Naive thymus-derived CD4-positive, alpha-beta T cell (primary cell): ENCODE measurements around the gene METTL26. TPM values are rescaled to one million over a fixed set of nuclear protein-coding genes. Genes with fewer than 3 reads are reported as not detected.
A peak's percentile ranks its signal among the peaks of the same experiment; 100 is the strongest.

Source experiments
- ATAC-seq: fragments of 150-1000 bp; cut with Tn5 transposase; 2 replicates; pipeline ENCODE4 v1.10.0; 2021; ENCODE audit warnings: mild to moderate bottlenecking, moderate library complexity
- CTCF ChIA-PET: fragments of 350-600 bp; sonication (Branson Sonifier 250); formaldehyde crosslinking; loops from one replicate; lab custom pipeline; 2021; ENCODE audit warnings: antibody characterized with exemption; lab: Charles Lee
- POLR2A ChIA-PET: fragments of 350-600 bp; sonication (Branson Sonifier 250); formaldehyde crosslinking; loops from one replicate; lab custom pipeline; 2021; ENCODE audit warnings: antibody characterized with exemption, inconsistent platforms; lab: Charles Lee
- DNase-seq, 9 donors: peaks; one replicate each; pipeline versions ENCODE4 v3.0.0 to v3.0.0-alpha.2; 2020 to 2022; ENCODE audit warnings: mixed read lengths in 1 of 9
- H3K27ac ChIP-seq: one replicate; pipeline ENCODE4 v1.7.0; 2013; ENCODE audit warnings: mild to moderate bottlenecking, low read depth, low read length, moderate library complexity
- H3K27me3 ChIP-seq, 2 donors: one replicate each; pipeline ENCODE4 v1.7.0; 2013; ENCODE audit warnings: low read length in 2 of 2, mild to moderate bottlenecking in 2 of 2, moderate library complexity in 2 of 2; ENCODE audit not compliant: control insufficient read depth in 2 of 2, insufficient read depth in 2 of 2
- H3K36me3 ChIP-seq, 3 experiments: 1 replicate in 2 of 3; 2 replicates in 1 of 3; pipeline ENCODE4 v1.7.0; 2013; ENCODE audit warnings: low read length in 3 of 3, mild to moderate bottlenecking in 3 of 3, moderate library complexity in 1 of 3; ENCODE audit not compliant: insufficient read depth in 3 of 3, control insufficient read depth in 2 of 3
- H3K4me1 ChIP-seq, 2 donors: one replicate each; pipeline ENCODE4 v1.7.0; 2013; ENCODE audit warnings: low read length in 2 of 2, mild to moderate bottlenecking in 2 of 2, moderate library complexity in 1 of 2; ENCODE audit not compliant: control insufficient read depth in 2 of 2, insufficient read depth in 2 of 2
- H3K4me3 ChIP-seq: 2 replicates; pipeline ENCODE4 v1.7.0; 2013; ENCODE audit warnings: mild to moderate bottlenecking, low read length
- H3K9me3 ChIP-seq, 3 experiments: 1 replicate in 2 of 3; 2 replicates in 1 of 3; pipeline ENCODE4 v1.7.0; 2013; ENCODE audit warnings: low read length in 3 of 3; ENCODE audit not compliant: control insufficient read depth in 2 of 3
- H3K27ac Mint-ChIP-seq, 9 donors: one replicate each; pipeline ENCODE4 v1.8.0; 2020 to 2022; ENCODE audit warnings: mixed read lengths in 9 of 9, mild to moderate bottlenecking in 8 of 9, moderate library complexity in 5 of 9, inconsistent platforms in 2 of 9
- H3K27me3 Mint-ChIP-seq, 5 donors: one replicate each; pipeline ENCODE4 v1.8.0; 2021 to 2022; ENCODE audit warnings: mixed read lengths in 5 of 5, mild to moderate bottlenecking in 1 of 5
- H3K36me3 Mint-ChIP-seq, 5 donors: one replicate each; pipeline ENCODE4 v1.8.0; 2020 to 2022; ENCODE audit warnings: mixed read lengths in 5 of 5, mild to moderate bottlenecking in 3 of 5, inconsistent platforms in 1 of 5
- H3K4me1 Mint-ChIP-seq, 7 donors: one replicate each; pipeline ENCODE4 v1.8.0; 2020 to 2022; ENCODE audit warnings: mixed read lengths in 7 of 7, mild to moderate bottlenecking in 3 of 7, inconsistent platforms in 1 of 7
- H3K4me3 Mint-ChIP-seq, 10 donors: one replicate each; pipeline ENCODE4 v1.8.0; 2020 to 2022; ENCODE audit warnings: mild to moderate bottlenecking in 10 of 10, mixed read lengths in 10 of 10, moderate library complexity in 6 of 10, inconsistent platforms in 2 of 10
- H3K9me3 Mint-ChIP-seq, 11 donors: one replicate each; pipeline ENCODE4 v1.8.0; 2020 to 2022; ENCODE audit warnings: mixed read lengths in 11 of 11, mild to moderate bottlenecking in 4 of 11, inconsistent platforms in 1 of 11, moderate library complexity in 1 of 11
- intact Hi-C, 2 donors: fragments of 100-400 bp; cut with micrococcal nuclease; formaldehyde crosslinking; loops; one replicate each; pipeline ENCODE4 v1.15.1; 2023
- polyA plus RNA-seq, 2 donors: library from polyadenylated mRNA; unstranded; fragments of 300-500 nt; fragmentation: Illumina TruSeq; gene quantifications; one replicate each; pipeline ENCODE4 v1.2.3, GENCODE V29; 2021
- total RNA-seq, 6 experiments: library from RNA in 5 of 6; stranded (reverse) in 5 of 6; gene quantifications; 1 replicate in 5 of 6; 2 replicates in 1 of 6; pipeline ENCODE4 v1.2.3 and lab custom pipeline; 2021 to 2026

Gene METTL26
- total and polyA plus RNA-seq, 7 experiments from 2014 or later = 41.7 to 97.5 (median 70.7) TPM

GRCh38 chr16:654034-654433 is 17.9 kb upstream of the METTL26 start:
- Histone ChIP-seq H3K9me3 (no peaks in the 10 kb centered on the region), H3K4me3 (no peak overlapping the region), H3K36me3 (no peaks in the 10 kb centered on the region), H3K27me3 (no peaks in the 10 kb centered on the region), H3K4me1 (no peaks in the 10 kb centered on the region), H3K27ac (no peak overlapping the region)
- H3K4me1 Mint-ChIP-seq = peaks cover 0 to 5% (median 0%) of the 10 kb centered on the region in 7 donors
- CTCF ChIA-PET = interaction anchor here (0.6 kb wide), 1 partner anchor 9 kb away, joined by 3 read pairs; no protein-coding TSS in a partner anchor
- DNase-seq = no peak
- no peaks in the 10 kb centered on the region for H3K27me3 Mint-ChIP-seq
- intact Hi-C loops = no loop called here
- H3K9me3 Mint-ChIP-seq = no peaks in the 10 kb centered on the region
- ATAC-seq = no peak
- no peak overlapping the region for H3K4me3 Mint-ChIP-seq
- no peaks in the 10 kb centered on the region for H3K36me3 Mint-ChIP-seq
- H3K27ac Mint-ChIP-seq = no peak overlapping the region
- POLR2A ChIA-PET = interaction anchor here (0.6 to 1.4 kb wide), 2 partner anchors 17 to 1314 kb away, joined by 3 read pairs; partner anchors contain the start of gene METTL26

- Mint-ChIP-seq H3K27me3 (no peaks in the 10 kb centered on the region), H3K4me3 (peak overlapping the region in 1 of 10 donors; percentile 53), H3K4me1 (peaks cover 0 to 14% (median 5%) of the 10 kb centered on the region in 7 donors), H3K36me3 (no peaks in the 10 kb centered on the region), H3K27ac (no peak overlapping the region), H3K9me3 (no peaks in the 10 kb centered on the region)
- Histone ChIP-seq H3K27me3 (no peaks in the 10 kb centered on the region), H3K36me3 (no peaks in the 10 kb centered on the region), H3K4me1 (peaks cover 6 to 9% of the 10 kb centered on the region in 2 donors), H3K27ac (no peak overlapping the region), H3K4me3 (no peak overlapping the region), H3K9me3 (no peaks in the 10 kb centered on the region)
- ATAC-seq = no peak
- no peak for DNase-seq
- ChIA-PET CTCF (interaction anchor here (0.5 kb wide), 1 partner anchor 15 kb away, joined by 3 read pairs; no protein-coding TSS in a partner anchor), POLR2A (interaction anchor here (0.8 to 1.4 kb wide), 2 partner anchors 16 to 108 kb away, joined by 3 to 4 read pairs; partner anchors contain the start of gene METTL26)
- intact Hi-C loops = no loop called here
Measured at GRCh38 chr16:652454-653305, 16.6 kb upstream of the METTL26 start.

- ChIA-PET POLR2A (interaction anchor here (0.6 kb wide), 1 partner anchor 59 kb away, joined by 3 read pairs; no protein-coding TSS in a partner anchor), CTCF (no interaction called here)
- Histone ChIP-seq H3K36me3 (no peaks in the 10 kb centered on the region), H3K27ac (no peak overlapping the region), H3K27me3 (no peaks in the 10 kb centered on the region), H3K9me3 (no peaks in the 10 kb centered on the region), H3K4me3 (no peak overlapping the region), H3K4me1 (peaks cover 6 to 9% of the 10 kb centered on the region in 2 donors)
- ATAC-seq (no peak), DNase-seq (no peak)
- H3K4me3 Mint-ChIP-seq = peak overlapping the region in 1 of 10 donors; percentile 75
- intact Hi-C loops = no loop called here
- no peak overlapping the region for H3K27ac Mint-ChIP-seq
- no peaks in the 10 kb centered on the region for H3K36me3 Mint-ChIP-seq
- H3K4me1 Mint-ChIP-seq = peaks cover 0 to 16% (median 5%) of the 10 kb centered on the region in 7 donors
- no peaks in the 10 kb centered on the region for H3K27me3 Mint-ChIP-seq
- H3K9me3 Mint-ChIP-seq = no peaks in the 10 kb centered on the region
Measured at GRCh38 chr16:651844-652243, 15.7 kb upstream of the METTL26 start.

- intact Hi-C loops = loop anchor here in 1 of 2 donors (1.0 kb wide), 3 partner anchors 13 to 30 kb away; partner anchors contain the start of genes METTL26 and RHOT2
- no peaks in the 10 kb centered on the region for H3K36me3 ChIP-seq
- ChIA-PET CTCF (interaction anchor here (1.1 kb wide), 1 partner anchor 14 kb away, joined by 3 read pairs; no protein-coding TSS in a partner anchor), POLR2A (interaction anchor here (0.5 to 4.4 kb wide), 7 partner anchors 12 to 1503 kb away, joined by 3 to 30 read pairs (median 3); partner anchors contain the start of genes JMJD8, METTL26, PIGQ and RHOT2)
- peaks cover under 1 to 20% (median 5%) of the 10 kb centered on the region in 7 donors for H3K4me1 Mint-ChIP-seq
- peak; percentile 0 for ATAC-seq
- no peaks in the 10 kb centered on the region for H3K27me3 ChIP-seq
- H3K4me3 Mint-ChIP-seq = peak overlapping the region; percentile 53 to 79 (median 67)
- H3K27ac Mint-ChIP-seq = no peak overlapping the region
- no peak for DNase-seq
- H3K27ac ChIP-seq = peak overlapping the region; percentile 97
- H3K36me3 Mint-ChIP-seq = no peaks in the 10 kb centered on the region
- no peaks in the 10 kb centered on the region for H3K27me3 Mint-ChIP-seq
- H3K9me3 Mint-ChIP-seq = no peaks in the 10 kb centered on the region
- no peaks in the 10 kb centered on the region for H3K9me3 ChIP-seq
- H3K4me3 ChIP-seq = peak overlapping the region; percentile 77
- peaks cover 6 to 9% of the 10 kb centered on the region in 2 donors for H3K4me1 ChIP-seq
Measured at GRCh38 chr16:649631-650030, 13.5 kb upstream of the METTL26 start.

GRCh38 chr16:648781-649589 is 12.9 kb upstream of the METTL26 start, which contains the start of gene WDR90:
Gene WDR90, plus strand, starts transcription at chr16:649365. Its CDS starts 52 bp downstream, at chr16:649417.
- Histone ChIP-seq H3K27ac (peak within 1 kb of the TSS; percentile 97), H3K36me3 (no peaks in the 10 kb centered on the region), H3K4me1 (peaks cover 6 to 9% of the 10 kb centered on the region in 2 donors), H3K27me3 (no peaks in the 10 kb centered on the region), H3K9me3 (no peaks in the 10 kb centered on the region), H3K4me3 (peak within 1 kb of the TSS; percentile 77)
- no peaks in the 10 kb centered on the region for H3K9me3 Mint-ChIP-seq
- H3K4me3 Mint-ChIP-seq = peak within 1 kb of the TSS; percentile 63 to 87 (median 78)
- H3K4me1 Mint-ChIP-seq = peaks cover 4 to 26% (median 10%) of the 10 kb centered on the region in 7 donors
- POLR2A ChIA-PET = interaction anchor here (0.5 to 4.4 kb wide), 7 partner anchors 11 to 79 kb away, joined by 3 to 30 read pairs (median 3); partner anchors contain the start of genes JMJD8, METTL26, PIGQ and RHOT2
- no peaks in the 10 kb centered on the region for H3K36me3 Mint-ChIP-seq
- CTCF ChIA-PET = interaction anchor here (1.1 kb wide), 1 partner anchor 15 kb away, joined by 3 read pairs; no protein-coding TSS in a partner anchor
- peak within 1 kb of the TSS in 7 of 9 donors; percentile 18 to 88 (median 77) for H3K27ac Mint-ChIP-seq
- intact Hi-C loops = loop anchor here in 1 of 2 donors (1.0 kb wide), 3 partner anchors 13 to 30 kb away; partner anchors contain the start of genes METTL26 and RHOT2
- DNase-seq (peak; percentile 81 to 94 (median 89)), ATAC-seq (peak; percentile 96)
- no peaks in the 10 kb centered on the region for H3K27me3 Mint-ChIP-seq
